Right lobe of liver (tissue), 4 donors: ENCODE measurements around the gene PRPF19.

ENCODE experiments used
- CTCF ChIP-seq, 4 donors: fragments of 200-600 bp in 3 of 4; fragments of 450-650 bp in 1 of 4; IDR thresholded peaks; one replicate each; pipeline versions ENCODE4 v1.5.1 to v1.8.0; 2016 to 2022; ENCODE audit warnings: antibody characterized with exemption in 4 of 4, mild to moderate bottlenecking in 2 of 4
- POLR2A ChIP-seq: fragments of 450-650 bp; IDR thresholded peaks from one replicate; pipeline ENCODE4 v1.6.1; 2017; ENCODE audit warnings: antibody characterized with exemption, mild to moderate bottlenecking
- donor health status: DM: no; HTN: no; CAD: no.
- donor health status: DM: no; HTN: no; CAD: no.
- donor health status: DM: no; HTN: yes; CAD: no.

DNA sequence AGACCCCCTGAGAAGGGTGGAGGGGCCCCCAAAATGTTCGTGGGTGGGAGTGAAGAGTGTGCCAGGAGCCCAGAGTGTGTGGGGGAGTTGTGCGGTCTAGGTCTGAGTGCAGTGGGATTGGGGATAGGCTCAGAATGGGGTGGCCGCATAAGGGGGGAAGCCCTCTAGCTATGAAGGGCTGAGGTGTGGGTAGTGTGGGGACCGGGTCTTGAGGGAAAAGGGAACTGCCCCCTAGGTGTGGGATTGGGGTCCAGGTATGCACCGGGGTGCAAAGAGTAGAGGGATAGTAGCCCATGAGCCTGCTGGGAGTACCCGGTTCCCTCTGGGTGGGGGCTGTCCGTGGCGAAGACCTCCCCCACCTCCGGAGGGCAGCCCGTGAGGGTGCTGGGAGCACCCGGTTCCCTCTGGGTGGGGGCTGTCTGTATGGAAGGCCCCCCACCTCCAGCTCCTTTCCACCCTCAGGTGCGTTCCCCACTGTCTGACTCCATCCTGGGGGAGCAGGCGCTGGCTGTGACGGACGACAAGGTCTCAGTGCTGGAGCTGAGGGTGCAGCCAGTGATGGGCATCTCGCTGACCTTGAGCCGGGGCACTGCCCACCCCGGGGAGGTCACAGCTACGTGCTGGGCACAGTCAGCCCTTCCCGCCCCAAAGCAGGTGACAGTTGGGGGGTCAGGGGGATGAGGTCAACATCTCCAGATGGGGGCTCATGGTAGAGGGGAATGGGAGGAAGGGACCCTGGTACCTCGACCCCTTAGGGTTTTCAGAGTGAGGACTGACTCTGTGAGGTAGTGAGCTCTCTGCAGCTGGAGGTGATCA is 28.6 kb upstream of the PRPF19 start:
- TF ChIP-seq POLR2A (no peak), CTCF (IDR thresholded peaks at IDR 0.05) (no peak)
